Esophagus squamous epithelium (tissue), 5 donors: ENCODE data around the gene EPHA4. TPM values are rescaled to one million over a fixed set of nuclear protein-coding genes. Genes with fewer than 3 reads are reported as not detected.

Source experiments
- DNase-seq: peaks from one replicate; lab custom pipeline; 2025; lab: John Stamatoyannopoulos, UW
- H3K27ac ChIP-seq, 4 donors: fragments of 200-600 bp; sonication (generic); one replicate each; pipeline ENCODE4 v1.5.1; 2016 to 2019; ENCODE audit warnings: mild to moderate bottlenecking in 1 of 4
- H3K27me3 ChIP-seq, 4 donors: fragments of 200-600 bp; sonication (generic); 1 replicate in 3 of 4; 2 replicates in 1 of 4; pipeline versions ENCODE4 v1.5.1 to v1.6.0; 2017 to 2021; ENCODE audit warnings: antibody characterized with exemption in 1 of 4
- H3K36me3 ChIP-seq, 3 donors: fragments of 200-600 bp; sonication (generic); one replicate each; pipeline ENCODE4 v1.5.1; 2016 to 2019
- H3K4me1 ChIP-seq, 3 donors: fragments of 200-600 bp; sonication (generic); one replicate each; pipeline ENCODE4 v1.5.1; 2017 to 2019
- H3K4me3 ChIP-seq, 4 donors: fragments of 200-600 bp; sonication (generic); 1 replicate in 3 of 4; 2 replicates in 1 of 4; pipeline ENCODE4 v1.5.1; 2016 to 2019; ENCODE audit warnings: mild to moderate bottlenecking in 2 of 4, moderate library complexity in 1 of 4
- H3K9me3 ChIP-seq, 3 donors: fragments of 200-600 bp; sonication (generic); one replicate each; pipeline ENCODE4 v1.5.1; 2016 to 2019
- POLR2A ChIP-seq, 4 donors: fragments of 450-650 bp; IDR thresholded peaks; one replicate each; pipeline ENCODE4 v1.6.1; 2017; ENCODE audit warnings: antibody characterized with exemption in 4 of 4, mild to moderate bottlenecking in 4 of 4, moderate library complexity in 3 of 4
- WGBS, 2 donors: methylation state at CpG; one replicate each; pipeline ENCODE4 v1.1.5; 2018; 5-methylcytosine and 5-hydroxymethylcytosine counted together
- intact Hi-C: fragments of 100-400 bp; cut with DNase I; formaldehyde crosslinking; loops from one replicate; pipeline ENCODE4 v1.15.0; 2022
- total RNA-seq, 4 donors: library from RNA; depleted of rRNA; stranded (reverse); fragments of >200 nt; gene quantifications; one replicate each; pipeline ENCODE4 v1.1.0, GENCODE V29; 2016
- TF ChIP-seq, protein P1 (sequence below), 6 experiments: fragments of 450-650 bp in 4 of 6; fragments of 200-600 bp in 2 of 6; sonication (generic) in 2 of 6; IDR thresholded peaks; one replicate each; pipeline ENCODE4 v1.5.1; 2016 to 2019; ENCODE audit warnings: antibody characterized with exemption in 6 of 6, mild to moderate bottlenecking in 4 of 6, moderate library complexity in 4 of 6
- donor health status: DM: yes; HTN: yes; CAD: no.

The EPHA4 gene
- total RNA-seq, 4 donors from 2014 or later, result 5.9 to 30.3 (median 25.2) TPM

DNA sequence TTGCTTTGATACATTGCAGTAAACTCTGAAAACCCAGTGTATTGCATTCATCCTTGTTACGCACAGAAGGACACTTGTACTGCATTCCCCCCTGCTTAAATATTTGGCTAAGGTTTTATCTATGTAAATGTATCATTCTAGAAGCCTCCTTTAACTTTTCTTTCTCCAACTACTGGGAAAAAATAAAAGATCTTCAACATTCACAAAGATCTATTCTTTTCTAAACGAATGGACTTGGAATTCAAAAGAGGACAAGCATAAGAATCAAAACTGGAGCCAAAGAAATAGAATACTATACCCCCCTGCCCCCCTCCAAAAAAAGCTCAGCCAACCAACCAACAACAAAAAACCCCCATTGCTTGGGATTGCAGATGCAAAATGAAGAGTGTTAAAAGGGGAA, 136.9 kb downstream of the EPHA4 start:
- H3K4me3 ChIP-seq, result no peak overlapping the region
- no peak overlapping the region for H3K27ac ChIP-seq
- H3K9me3 ChIP-seq, result no peaks in the 10 kb centered on the region
- intact Hi-C loops, result no loop called here
- no peaks in the 10 kb centered on the region for H3K4me1 ChIP-seq
- H3K36me3 ChIP-seq, result peaks cover 0 to 15% (median 0%) of the 10 kb centered on the region in 3 donors
- no peaks in the 10 kb centered on the region for H3K27me3 ChIP-seq
- 50 to 93% methylated on average over 2 of the region's 2 CpGs for WGBS, 2 donors
- no peak for DNase-seq
- TF ChIP-seq, protein P1, sequence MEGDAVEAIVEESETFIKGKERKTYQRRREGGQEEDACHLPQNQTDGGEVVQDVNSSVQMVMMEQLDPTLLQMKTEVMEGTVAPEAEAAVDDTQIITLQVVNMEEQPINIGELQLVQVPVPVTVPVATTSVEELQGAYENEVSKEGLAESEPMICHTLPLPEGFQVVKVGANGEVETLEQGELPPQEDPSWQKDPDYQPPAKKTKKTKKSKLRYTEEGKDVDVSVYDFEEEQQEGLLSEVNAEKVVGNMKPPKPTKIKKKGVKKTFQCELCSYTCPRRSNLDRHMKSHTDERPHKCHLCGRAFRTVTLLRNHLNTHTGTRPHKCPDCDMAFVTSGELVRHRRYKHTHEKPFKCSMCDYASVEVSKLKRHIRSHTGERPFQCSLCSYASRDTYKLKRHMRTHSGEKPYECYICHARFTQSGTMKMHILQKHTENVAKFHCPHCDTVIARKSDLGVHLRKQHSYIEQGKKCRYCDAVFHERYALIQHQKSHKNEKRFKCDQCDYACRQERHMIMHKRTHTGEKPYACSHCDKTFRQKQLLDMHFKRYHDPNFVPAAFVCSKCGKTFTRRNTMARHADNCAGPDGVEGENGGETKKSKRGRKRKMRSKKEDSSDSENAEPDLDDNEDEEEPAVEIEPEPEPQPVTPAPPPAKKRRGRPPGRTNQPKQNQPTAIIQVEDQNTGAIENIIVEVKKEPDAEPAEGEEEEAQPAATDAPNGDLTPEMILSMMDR (IDR thresholded peaks at IDR 0.05), result no peak
- TF ChIP-seq POLR2A (IDR thresholded peaks at IDR 0.05), result no peak

DNA sequence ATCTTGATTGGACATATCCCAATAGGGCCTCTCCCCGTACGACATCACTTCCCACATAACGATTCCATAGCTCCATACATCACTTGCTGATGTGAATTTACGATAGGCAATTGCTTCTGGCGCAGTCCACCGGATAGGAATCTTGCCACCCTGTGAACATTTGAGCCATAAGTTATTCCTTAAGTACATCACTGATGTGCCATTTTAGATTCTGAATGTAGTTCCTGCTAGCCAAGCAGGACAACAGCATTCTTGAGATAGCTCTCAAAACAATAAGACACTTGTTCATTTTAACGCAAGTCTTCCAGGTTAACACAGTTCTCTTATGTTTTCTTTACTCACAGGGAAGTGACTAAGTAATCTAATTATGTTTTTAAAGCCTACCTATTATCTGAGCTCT, 138.0 kb downstream of the EPHA4 start:
- H3K27ac ChIP-seq, result no peak overlapping the region
- no peaks in the 10 kb centered on the region for H3K27me3 ChIP-seq
- no peak overlapping the region for H3K4me3 ChIP-seq

DNA sequence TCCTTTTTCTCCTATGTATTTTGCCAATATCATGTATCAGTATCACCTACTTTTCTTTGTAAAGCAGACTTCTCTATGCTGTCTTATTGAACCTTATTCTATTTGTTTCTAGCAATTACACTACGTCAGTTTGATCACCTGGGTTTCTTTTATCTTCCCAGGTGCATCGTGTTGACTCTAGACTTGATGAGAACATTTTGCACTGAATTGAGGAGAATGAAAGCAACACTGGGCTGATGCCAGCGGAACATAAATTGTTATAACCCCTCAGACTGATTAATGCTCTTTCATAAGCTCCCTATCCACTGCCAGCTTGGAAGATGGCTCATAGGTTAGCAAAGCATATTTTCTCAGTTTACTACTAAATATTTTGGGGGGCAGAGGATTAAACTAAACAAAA, 140.6 kb downstream of the EPHA4 start:
- TF ChIP-seq, protein P1 (IDR thresholded peaks at IDR 0.05), result no peak
- no peak for TF ChIP-seq POLR2A (IDR thresholded peaks at IDR 0.05)

More for the DNA sequence above, 138.0 kb downstream of the EPHA4 start:
- TF ChIP-seq, protein P1 (IDR thresholded peaks at IDR 0.05), result no peak
- TF ChIP-seq POLR2A (IDR thresholded peaks at IDR 0.05), result no peak
- 91 to 92% methylated on average over 7 of the region's 7 CpGs for WGBS, 2 donors
- intact Hi-C loops, result no loop called here
- DNase-seq, result no peak
- H3K4me1 ChIP-seq, result no peaks in the 10 kb centered on the region
- peaks cover 0 to 25% (median 0%) of the 10 kb centered on the region in 3 donors for H3K36me3 ChIP-seq
- no peaks in the 10 kb centered on the region for H3K9me3 ChIP-seq

DNA sequence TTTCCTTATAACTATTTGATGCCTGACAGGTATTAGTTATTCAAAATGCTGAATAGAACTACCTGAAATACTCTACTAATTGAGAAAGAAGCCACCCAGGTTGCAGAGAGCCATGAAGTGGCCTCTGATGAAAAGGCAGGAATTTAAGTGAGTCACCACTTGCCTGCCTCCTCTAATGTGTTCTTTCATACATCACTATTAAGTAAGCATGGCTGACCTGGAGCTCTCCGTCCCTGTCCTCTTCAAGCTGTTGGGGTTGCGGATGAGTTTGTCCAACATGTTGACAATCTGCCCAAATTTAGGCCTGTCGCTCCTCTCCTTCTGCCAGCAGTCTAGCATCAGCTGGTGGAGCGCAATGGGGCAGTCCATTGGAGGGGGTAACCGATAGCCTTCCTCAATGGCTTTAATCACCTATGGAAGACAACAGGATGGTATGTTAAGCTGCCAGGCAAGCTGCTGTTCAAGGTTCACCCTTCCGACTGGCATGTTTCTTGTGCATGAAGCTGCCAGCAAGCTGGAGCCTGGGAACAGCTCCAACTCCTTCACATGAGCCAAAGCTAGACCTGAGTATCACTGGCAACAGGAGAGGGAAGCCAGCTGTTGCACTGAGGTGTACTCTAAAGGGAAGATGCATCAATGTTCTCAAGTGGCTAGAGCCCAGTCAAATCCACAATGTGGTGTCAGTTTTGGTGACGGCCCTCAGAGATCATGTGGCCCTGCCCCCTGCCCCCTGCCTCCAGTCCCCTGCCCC, 142.2 kb downstream of the EPHA4 start:
- no peaks in the 10 kb centered on the region for H3K27me3 ChIP-seq
- H3K27ac ChIP-seq, result peak overlapping the region in 1 of 4 donors; percentile 6
- no peaks in the 10 kb centered on the region for H3K4me1 ChIP-seq
- no peak overlapping the region for H3K4me3 ChIP-seq
- peaks cover 0 to 46% (median 0%) of the 10 kb centered on the region in 3 donors for H3K36me3 ChIP-seq
- 84% methylated on average over 5 to 6 of the region's 7 CpGs for WGBS, 2 donors
- H3K9me3 ChIP-seq, result no peaks in the 10 kb centered on the region
- no peak for DNase-seq
- TF ChIP-seq POLR2A (IDR thresholded peaks at IDR 0.05), result no peak
- TF ChIP-seq, protein P1 (IDR thresholded peaks at IDR 0.05), result no peak
- intact Hi-C loops, result no loop called here

More for the DNA sequence above, 140.6 kb downstream of the EPHA4 start:
- no peak overlapping the region for H3K27ac ChIP-seq
- H3K9me3 ChIP-seq, result no peaks in the 10 kb centered on the region
- H3K4me3 ChIP-seq, result no peak overlapping the region
- intact Hi-C loops, result no loop called here
- H3K27me3 ChIP-seq, result no peaks in the 10 kb centered on the region
- no peaks in the 10 kb centered on the region for H3K4me1 ChIP-seq
- WGBS, 2 donors, result 69 to 86% methylated on average over 3 of the region's 3 CpGs
- no peak for DNase-seq
- H3K36me3 ChIP-seq, result peaks cover 0 to 32% (median 0%) of the 10 kb centered on the region in 3 donors

DNA sequence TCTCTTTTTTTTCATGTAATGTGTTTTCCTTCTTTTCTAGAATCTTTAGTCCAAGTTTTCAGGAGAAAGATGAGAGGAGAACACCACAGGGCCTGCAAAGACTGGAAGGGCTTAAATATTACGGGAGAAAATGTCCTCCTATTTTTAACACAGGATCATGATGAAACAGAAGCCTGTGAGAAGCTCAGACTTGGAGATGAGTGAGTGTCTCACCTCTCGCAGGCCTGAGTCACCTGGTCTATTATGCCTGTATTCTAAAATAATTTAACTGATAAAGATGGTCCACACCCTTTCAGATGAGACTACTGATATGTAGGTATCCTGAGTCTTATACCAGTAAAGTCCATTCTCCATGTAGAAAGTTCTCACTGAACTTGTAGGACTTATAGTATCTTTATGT, 143.2 kb downstream of the EPHA4 start:
- H3K4me3 ChIP-seq, result no peak overlapping the region
- H3K4me1 ChIP-seq, result peaks cover 0 to 2% (median 0%) of the 10 kb centered on the region in 3 donors
- no peaks in the 10 kb centered on the region for H3K9me3 ChIP-seq
- DNase-seq, result no peak
- peaks cover 0 to 53% (median 0%) of the 10 kb centered on the region in 3 donors for H3K36me3 ChIP-seq
- 69 to 94% methylated on average over 2 of the region's 2 CpGs for WGBS, 2 donors
- no peaks in the 10 kb centered on the region for H3K27me3 ChIP-seq
- no peak for TF ChIP-seq POLR2A (IDR thresholded peaks at IDR 0.05)
- TF ChIP-seq, protein P1 (IDR thresholded peaks at IDR 0.05), result no peak
- H3K27ac ChIP-seq, result no peak overlapping the region
- intact Hi-C loops, result no loop called here
